Measurements from ENCODE around the gene DNM3. TPM values are rescaled to one million over a fixed set of nuclear protein-coding genes. Genes with fewer than 3 reads are reported as not detected.

DNM3 gene
- total and polyA plus RNA-seq, 2 donors (not counting 1 experiment from before 2014, with no cell fraction given), result 1.0 to 1.3 TPM

DNA sequence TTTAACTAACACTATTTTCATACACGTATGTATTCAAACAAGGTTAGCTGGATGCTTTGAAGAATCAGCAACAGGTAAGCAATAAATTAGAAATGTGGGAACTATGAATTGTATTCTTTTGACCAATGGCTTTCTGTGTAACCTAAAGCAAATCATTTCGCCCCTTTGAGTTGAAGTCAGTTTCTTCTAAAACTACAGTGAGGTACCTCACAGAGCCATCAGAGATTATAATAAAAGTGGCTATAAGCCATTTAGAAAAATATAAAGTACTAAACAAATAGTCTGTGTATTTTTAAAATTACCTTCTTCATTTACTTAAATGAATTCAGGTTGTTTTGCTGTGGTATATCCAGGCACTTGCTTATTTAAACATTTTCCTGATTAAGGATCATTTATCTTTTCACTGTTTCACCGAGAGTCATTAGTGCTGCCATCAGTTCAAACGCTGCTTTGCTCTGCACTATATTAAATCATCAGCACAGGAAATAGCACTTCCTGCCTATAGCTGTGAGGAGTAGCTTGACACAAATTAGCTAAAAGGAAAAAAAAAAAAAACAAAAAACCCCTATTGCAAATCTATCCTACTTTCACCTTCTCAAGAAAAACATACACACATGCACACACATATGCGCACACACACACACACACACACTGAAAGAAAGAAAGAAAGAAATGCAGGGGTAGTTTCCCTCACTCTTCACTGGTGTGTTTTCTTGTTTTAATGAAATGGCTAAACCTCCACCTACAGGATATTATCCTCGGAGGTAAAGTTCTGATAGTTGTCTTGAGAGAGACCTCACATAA is 539.3 kb downstream of the DNM3 start:
- Histone ChIP-seq H4K20me1 (ENCODE audit: control insufficient read depth, insufficient read depth, low read length, poor library complexity, severe bottlenecking) (no peaks in the 10 kb centered on the region), H3K4me1 (ENCODE audit: control insufficient read depth in 2 of 2, insufficient read depth in 2 of 2, low read length in 2 of 2) (peaks cover 26 to 37% of the 10 kb centered on the region in 2 donors), H3K27me3 (replicated peaks in 1 of 4; ENCODE audit: control extremely low read depth in 1 of 4, control insufficient read depth in 3 of 4, insufficient read depth in 4 of 4, low read length in 3 of 4) (no peaks in the 10 kb centered on the region), H3K4me3 (ENCODE audit: control extremely low read depth in 1 of 5, extremely low read depth in 1 of 5, insufficient read depth in 1 of 5, low read depth in 2 of 5, low read length in 4 of 5) (peak overlapping the region in 3 of 5 experiments; percentile 27 to 49 (median 33)), H3K4me2 (replicated peaks; ENCODE audit: low read depth, low read length, poor library complexity, severe bottlenecking) (peak overlapping the region; percentile 73), H3K9ac (ENCODE audit: low read length) (peak overlapping the region; percentile 53), H2AFZ (ENCODE audit: insufficient read depth, low read depth, low read length, poor library complexity, severe bottlenecking) (peak overlapping the region; percentile 55), H3K36me3 (replicated peaks in 1 of 2; ENCODE audit: control extremely low read depth in 1 of 2, control insufficient read depth in 1 of 2, extremely low read depth in 1 of 2, insufficient read depth in 2 of 2, low read length in 1 of 2) (no peaks in the 10 kb centered on the region), H3K79me2 (ENCODE audit: control insufficient read depth, insufficient read depth, low read length) (no peaks in the 10 kb centered on the region), H3K9me3 (ENCODE audit: control extremely low read depth in 1 of 3, control insufficient read depth in 2 of 3, insufficient read depth in 1 of 3, low read length in 2 of 3) (peaks cover 0 to 2% (median 0%) of the 10 kb centered on the region in 3 donors), H3K27ac (ENCODE audit: low read length in 2 of 2) (peak overlapping the region; percentile 76 to 89)
- POLR2A ChIA-PET, result interaction anchor here (0.6 to 2.2 kb wide), 9 partner anchors 9 to 378 kb away, joined by 3 to 10 read pairs (median 4); no protein-coding TSS in a partner anchor
- intact Hi-C loops (cut with micrococcal nuclease), result loop anchor here (1.0 kb wide), 2 partner anchors 10 to 14 kb away; no protein-coding TSS in a partner anchor
- CTCF ChIA-PET, result interaction anchor here (1.0 to 3.4 kb wide), 8 partner anchors 10 to 200 kb away, joined by 3 to 23 read pairs (median 5); no protein-coding TSS in a partner anchor
- H3K27ac Mint-ChIP-seq, result peak overlapping the region; percentile 90
- no peaks in the 10 kb centered on the region for H3K27me3 Mint-ChIP-seq
- H3K4me3 Mint-ChIP-seq, result peak overlapping the region; percentile 73
- no peak for TF ChIP-seq CTCF (IDR thresholded peaks at IDR 0.05)
- no peak for TF ChIP-seq EZH2 (IDR thresholded peaks at IDR 0.05; ENCODE audit: borderline replicate concordance, insufficient read depth, low read depth, low read length, poor library complexity, severe bottlenecking)
- H3K9me3 Mint-ChIP-seq (ENCODE audit: insufficient read depth), result no peaks in the 10 kb centered on the region
- peaks cover 44% of the 10 kb centered on the region for H3K4me1 Mint-ChIP-seq
- WGBS (ENCODE audit: insufficient coverage), result no CpG with 5 or more reads among the region's 6 CpGs
- DNase-seq, result peak; percentile 76
- ATAC-seq (ENCODE audit: low read depth), result peak; percentile 90
